Neural cell (in vitro differentiated cells): ENCODE results near the gene ASF1B. TPM values are rescaled to one million over a fixed set of nuclear protein-coding genes. Genes with fewer than 3 reads are reported as not detected.

Source experiments
- H2AFZ ChIP-seq: fragments of 200-600, 300-800 bp; sonication (generic), shearing (Covaris generic); 2 replicates; pipeline ENCODE4 v1.6.0; 2014; ENCODE audit warnings: low read depth, mild to moderate bottlenecking, antibody characterized with exemption, low read length, moderate library complexity
- H3F3A ChIP-seq: fragments of 200-600 bp; shearing (Covaris generic); 2 replicates; pipeline ENCODE4 v1.6.1; 2016; ENCODE audit warnings: mild to moderate bottlenecking, moderate library complexity, mixed read lengths, antibody characterized with exemption, low read length; ENCODE audit not compliant: insufficient read depth, poor library complexity, severe bottlenecking
- H3K27ac ChIP-seq: fragments of 200-600, 300-800 bp; sonication (generic), shearing (Covaris generic); 2 replicates; pipeline ENCODE4 v1.5.1; 2014; ENCODE audit warnings: mild to moderate bottlenecking, low read length, moderate library complexity
- H3K27me3 ChIP-seq: fragments of 300-800, 200-600 bp; sonication (generic), shearing (Covaris generic); 2 replicates; pipeline ENCODE4 v1.6.0; 2014; ENCODE audit warnings: mild to moderate bottlenecking, low read depth, low read length, moderate library complexity; ENCODE audit not compliant: insufficient read depth
- H3K36me3 ChIP-seq: fragments of 300-800, 200-600 bp; sonication (generic), shearing (Covaris generic); 2 replicates; pipeline ENCODE4 v1.5.1; 2014; ENCODE audit warnings: mild to moderate bottlenecking, antibody characterized with exemption, low read length, moderate library complexity; ENCODE audit not compliant: insufficient read depth
- H3K4me2 ChIP-seq: fragments of 300-800, 200-600 bp; sonication (generic), shearing (Covaris generic); 2 replicates; pipeline ENCODE4 v1.6.0; 2014; ENCODE audit warnings: mild to moderate bottlenecking, low read length
- H3K4me3 ChIP-seq: fragments of 300-800, 200-600 bp; sonication (generic), shearing (Covaris generic); 2 replicates; pipeline ENCODE4 v1.5.1; 2014; ENCODE audit warnings: mild to moderate bottlenecking, low read length, moderate library complexity
- H3K79me2 ChIP-seq: fragments of 200-600 bp; shearing (Covaris generic); replicated peaks from 2 replicates; pipeline ENCODE4 v1.6.0; 2014; ENCODE audit warnings: mild to moderate bottlenecking, low read length, moderate library complexity; ENCODE audit not compliant: insufficient read depth
- H3K9ac ChIP-seq: fragments of 300-800, 200-600 bp; sonication (generic), shearing (Covaris generic); 2 replicates; pipeline ENCODE4 v1.6.1; 2016; ENCODE audit warnings: mild to moderate bottlenecking, low read length, mixed read lengths
- H3K9me2 ChIP-seq: fragments of 200-600 bp; shearing (Covaris generic); 2 replicates; pipeline ENCODE4 v1.6.1; 2016; ENCODE audit warnings: mild to moderate bottlenecking, low read length, mixed read lengths; ENCODE audit not compliant: insufficient read depth
- H3K9me3 ChIP-seq: fragments of 200-600, 300-800 bp; sonication (generic), shearing (Covaris generic); 2 replicates; pipeline ENCODE4 v1.6.1; 2016; ENCODE audit warnings: mild to moderate bottlenecking, mixed run types, low read length, moderate library complexity, mixed read lengths
- H4K20me1 ChIP-seq: fragments of 200-600 bp; shearing (Covaris generic); 2 replicates; pipeline ENCODE4 v1.6.1; 2016; ENCODE audit warnings: mild to moderate bottlenecking, mixed run types; ENCODE audit not compliant: insufficient read depth
- CTCF ChIP-seq: fragments of 450-650 bp; IDR thresholded peaks from 2 replicates; pipeline ENCODE4 v1.5.1; 2014; ENCODE audit warnings: antibody characterized with exemption, mild to moderate bottlenecking, moderate library complexity; ENCODE audit not compliant: poor library complexity, severe bottlenecking
- EP300 ChIP-seq: fragments of 450-650 bp; conservative IDR thresholded peaks from 2 replicates; pipeline ENCODE4 v1.6.1; 2014; ENCODE audit warnings: antibody characterized with exemption, mild to moderate bottlenecking, moderate library complexity; ENCODE audit not compliant: poor library complexity, severe bottlenecking
- EZH2 ChIP-seq: fragments of 200-600, 300-800 bp; shearing (Covaris generic), sonication (generic); IDR thresholded peaks from 2 replicates; pipeline ENCODE4 v1.6.1; 2014; ENCODE audit warnings: antibody characterized with exemption, low read length, borderline replicate concordance, mild to moderate bottlenecking; ENCODE audit not compliant: insufficient read depth, poor library complexity, severe bottlenecking
- MXI1 ChIP-seq: fragments of 450-650 bp; conservative IDR thresholded peaks from 2 replicates; pipeline ENCODE4 v1.6.1; 2014; ENCODE audit warnings: antibody characterized with exemption, mild to moderate bottlenecking; ENCODE audit not compliant: poor library complexity, severe bottlenecking
- POLR2AphosphoS5 ChIP-seq: IDR thresholded peaks from 2 replicates; pipeline ENCODE4 v1.6.1; 2012
- RAD21 ChIP-seq: fragments of 450-650 bp; conservative IDR thresholded peaks from 2 replicates; pipeline ENCODE4 v1.6.1; 2014; ENCODE audit warnings: antibody characterized with exemption, mild to moderate bottlenecking, moderate library complexity
- REST ChIP-seq: IDR thresholded peaks from 2 replicates; pipeline ENCODE4 v1.6.1; 2012; ENCODE audit warnings: borderline replicate concordance
- SMC3 ChIP-seq: fragments of 450-650 bp; conservative IDR thresholded peaks from 2 replicates; pipeline ENCODE4 v1.6.1; 2014; ENCODE audit warnings: antibody characterized with exemption, mild to moderate bottlenecking, moderate library complexity; ENCODE audit not compliant: poor library complexity
- TAF1 ChIP-seq: IDR thresholded peaks from 2 replicates; pipeline ENCODE4 v1.6.1; 2012; ENCODE audit warnings: low read depth
- polyA plus RNA-seq: library from polyadenylated mRNA; depleted of rRNA; stranded (reverse); fragments of >200 nt; gene quantifications from 2 replicates; pipeline ENCODE4 v1.2.3, GENCODE V29; 2014

Gene ASF1B
- polyA plus RNA-seq, 1 donor from 2014 or later: 0.32 TPM

- Histone ChIP-seq H3F3A (no peaks in the 10 kb centered on the region), H4K20me1 (no peaks in the 10 kb centered on the region), H3K9ac (no peak overlapping the region), H3K79me2 (no peaks in the 10 kb centered on the region), H3K36me3 (peaks cover under 1% of the 10 kb centered on the region), H3K4me3 (no peak overlapping the region), H2AFZ (no peak overlapping the region), H3K9me3 (no peaks in the 10 kb centered on the region), H3K9me2 (no peaks in the 10 kb centered on the region), H3K4me2 (no peak overlapping the region), H3K27me3 (no peaks in the 10 kb centered on the region), H3K27ac (no peak overlapping the region)
- TF ChIP-seq MXI1 (no peak), EZH2 (no peak), RAD21 (no peak), SMC3 (no peak), EP300 (no peak), CTCF (no peak), REST (no peak), POLR2AphosphoS5 (peak; percentile 13), TAF1 (no peak)
Measured at GRCh38 chr19:14164724-14165493, 28.5 kb upstream of the ASF1B start.

GRCh38 chr19:14164082-14164481 lies 27.7 kb upstream of the ASF1B start:
- Histone ChIP-seq H3K4me2 (no peak overlapping the region), H3K9me3 (no peaks in the 10 kb centered on the region), H3K27me3 (no peaks in the 10 kb centered on the region), H3K79me2 (no peaks in the 10 kb centered on the region), H3K4me3 (no peak overlapping the region), H3K27ac (no peak overlapping the region), H2AFZ (no peak overlapping the region), H3F3A (no peaks in the 10 kb centered on the region), H3K9ac (no peak overlapping the region), H3K36me3 (peaks cover 9% of the 10 kb centered on the region), H3K9me2 (no peaks in the 10 kb centered on the region), H4K20me1 (no peaks in the 10 kb centered on the region)
- TF ChIP-seq EP300 (no peak), CTCF (no peak), EZH2 (no peak), SMC3 (no peak), POLR2AphosphoS5 (no peak), MXI1 (no peak), REST (no peak), RAD21 (no peak), TAF1 (no peak)
